ENCODE measurements around the gene PDE6D. TPM values are rescaled to one million over a fixed set of nuclear protein-coding genes. Genes with fewer than 3 reads are reported as not detected.

PDE6D gene
- total and polyA plus RNA-seq, 2 of the 13 experiments (the other 11 are each of a cell fraction or from before 2014, with no cell fraction given), result 14.1 to 23.2 TPM

DNA sequence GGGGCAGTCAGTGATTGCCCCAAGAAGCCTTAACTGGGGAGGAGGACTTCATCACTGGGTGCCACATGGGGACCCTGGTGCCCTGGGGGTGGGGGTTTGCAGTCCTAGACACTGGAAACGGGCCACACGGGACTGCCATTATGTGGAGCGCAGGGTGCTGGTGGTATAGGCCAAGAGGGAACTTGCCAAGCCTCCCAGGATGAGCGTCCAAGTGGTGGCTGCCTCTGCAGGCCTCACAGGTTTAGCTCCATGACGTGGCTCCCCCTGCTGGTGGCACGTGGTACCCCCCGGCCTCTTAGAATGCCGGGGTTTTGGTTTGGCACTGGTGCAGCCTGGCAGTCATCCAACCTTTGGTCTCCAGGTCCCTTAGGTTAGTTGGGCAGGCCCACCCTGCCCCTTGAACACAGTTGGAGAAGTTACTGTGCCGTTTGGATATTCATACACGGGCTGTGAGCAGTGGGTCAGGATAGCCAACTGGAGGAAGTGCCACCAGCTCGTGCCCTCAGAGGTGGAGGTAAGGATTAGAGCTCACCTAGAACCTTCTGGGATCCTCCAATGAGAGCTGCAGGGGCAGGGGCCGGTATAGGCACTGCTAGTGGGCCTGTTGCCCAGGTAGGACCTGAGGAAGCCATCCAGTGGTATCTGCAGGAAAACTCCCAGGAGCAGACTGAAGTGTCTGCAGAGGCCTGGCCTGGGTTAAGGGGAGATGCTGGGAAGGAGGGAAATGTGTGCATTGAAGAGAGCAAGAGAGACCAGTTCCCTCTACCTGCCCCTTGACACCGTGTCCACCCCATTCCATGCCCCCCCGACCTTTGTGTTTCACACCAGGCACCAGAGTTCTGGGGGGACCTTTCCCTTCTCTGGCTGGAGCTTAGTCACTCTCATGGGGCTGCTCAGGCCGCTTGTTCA lies 67.1 kb downstream of the PDE6D start (continued):
- TF ChIP-seq MIXL1 (CRISPR knock-in tag; IDR thresholded peaks at IDR 0.05) (no peak), SYNCRIP (IDR thresholded peaks at IDR 0.05; ENCODE audit: insufficient read depth, low read depth, low read length) (no peak), CAMTA2 (CRISPR knock-in tag; IDR thresholded peaks at IDR 0.05; ENCODE audit: borderline replicate concordance) (0 out of 2 replicates have a peak, but pooled peaks have one; percentile 63), BCL6 (CRISPR knock-in tag; IDR thresholded peaks at IDR 0.05) (peak; percentile 45; the same call in 1 of the 2 replicates), TP53 (CRISPR knock-in tag; conservative IDR thresholded peaks at IDR 0.05) (no peak), ZNF251 (CRISPR knock-in tag; IDR thresholded peaks at IDR 0.05) (no peak), ERF (CRISPR knock-in tag; IDR thresholded peaks at IDR 0.05) (peak; percentile 60; the same call in 1 of the 2 replicates), NFYB (CRISPR knock-in tag; IDR thresholded peaks at IDR 0.05) (no peak; the same call in 1 of the 2 replicates), RFXANK (CRISPR knock-in tag; IDR thresholded peaks at IDR 0.05) (0 out of 2 replicates have a peak, but pooled peaks have one; percentile 65), ZNF264 (CRISPR knock-in tag; IDR thresholded peaks at IDR 0.05) (peak; percentile 78; the same call in 1 of the 2 replicates), DMAP1 (CRISPR knock-in tag; IDR thresholded peaks at IDR 0.05) (peak; percentile 63; the same call in 1 of the 2 replicates), ZFP41 (CRISPR knock-in tag; IDR thresholded peaks at IDR 0.05; ENCODE audit: borderline replicate concordance) (peak; percentile 90; the same call in 1 of the 2 replicates), TAF1 (CRISPR knock-in tag; IDR thresholded peaks at IDR 0.05) (no peak), POLR2AphosphoS5 (IDR thresholded peaks at IDR 0.05; ENCODE audit: low read depth, low read length) (peak; percentile 76)
- TF ChIP-seq, protein P1, sequence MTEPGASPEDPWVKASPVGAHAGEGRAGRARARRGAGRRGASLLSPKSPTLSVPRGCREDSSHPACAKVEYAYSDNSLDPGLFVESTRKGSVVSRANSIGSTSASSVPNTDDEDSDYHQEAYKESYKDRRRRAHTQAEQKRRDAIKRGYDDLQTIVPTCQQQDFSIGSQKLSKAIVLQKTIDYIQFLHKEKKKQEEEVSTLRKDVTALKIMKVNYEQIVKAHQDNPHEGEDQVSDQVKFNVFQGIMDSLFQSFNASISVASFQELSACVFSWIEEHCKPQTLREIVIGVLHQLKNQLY (CRISPR knock-in tag; IDR thresholded peaks at IDR 0.05), result peak; percentile 58; the same call in 1 of the 2 replicates
- TF ChIP-seq, protein P2, sequence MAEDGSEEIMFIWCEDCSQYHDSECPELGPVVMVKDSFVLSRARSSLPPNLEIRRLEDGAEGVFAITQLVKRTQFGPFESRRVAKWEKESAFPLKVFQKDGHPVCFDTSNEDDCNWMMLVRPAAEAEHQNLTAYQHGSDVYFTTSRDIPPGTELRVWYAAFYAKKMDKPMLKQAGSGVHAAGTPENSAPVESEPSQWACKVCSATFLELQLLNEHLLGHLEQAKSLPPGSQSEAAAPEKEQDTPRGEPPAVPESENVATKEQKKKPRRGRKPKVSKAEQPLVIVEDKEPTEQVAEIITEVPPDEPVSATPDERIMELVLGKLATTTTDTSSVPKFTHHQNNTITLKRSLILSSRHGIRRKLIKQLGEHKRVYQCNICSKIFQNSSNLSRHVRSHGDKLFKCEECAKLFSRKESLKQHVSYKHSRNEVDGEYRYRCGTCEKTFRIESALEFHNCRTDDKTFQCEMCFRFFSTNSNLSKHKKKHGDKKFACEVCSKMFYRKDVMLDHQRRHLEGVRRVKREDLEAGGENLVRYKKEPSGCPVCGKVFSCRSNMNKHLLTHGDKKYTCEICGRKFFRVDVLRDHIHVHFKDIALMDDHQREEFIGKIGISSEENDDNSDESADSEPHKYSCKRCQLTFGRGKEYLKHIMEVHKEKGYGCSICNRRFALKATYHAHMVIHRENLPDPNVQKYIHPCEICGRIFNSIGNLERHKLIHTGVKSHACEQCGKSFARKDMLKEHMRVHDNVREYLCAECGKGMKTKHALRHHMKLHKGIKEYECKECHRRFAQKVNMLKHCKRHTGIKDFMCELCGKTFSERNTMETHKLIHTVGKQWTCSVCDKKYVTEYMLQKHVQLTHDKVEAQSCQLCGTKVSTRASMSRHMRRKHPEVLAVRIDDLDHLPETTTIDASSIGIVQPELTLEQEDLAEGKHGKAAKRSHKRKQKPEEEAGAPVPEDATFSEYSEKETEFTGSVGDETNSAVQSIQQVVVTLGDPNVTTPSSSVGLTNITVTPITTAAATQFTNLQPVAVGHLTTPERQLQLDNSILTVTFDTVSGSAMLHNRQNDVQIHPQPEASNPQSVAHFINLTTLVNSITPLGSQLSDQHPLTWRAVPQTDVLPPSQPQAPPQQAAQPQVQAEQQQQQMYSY (CRISPR knock-in tag; IDR thresholded peaks at IDR 0.05), result 0 out of 2 replicates have a peak, but pooled peaks have one; percentile 40
- TF ChIP-seq, protein P3, sequence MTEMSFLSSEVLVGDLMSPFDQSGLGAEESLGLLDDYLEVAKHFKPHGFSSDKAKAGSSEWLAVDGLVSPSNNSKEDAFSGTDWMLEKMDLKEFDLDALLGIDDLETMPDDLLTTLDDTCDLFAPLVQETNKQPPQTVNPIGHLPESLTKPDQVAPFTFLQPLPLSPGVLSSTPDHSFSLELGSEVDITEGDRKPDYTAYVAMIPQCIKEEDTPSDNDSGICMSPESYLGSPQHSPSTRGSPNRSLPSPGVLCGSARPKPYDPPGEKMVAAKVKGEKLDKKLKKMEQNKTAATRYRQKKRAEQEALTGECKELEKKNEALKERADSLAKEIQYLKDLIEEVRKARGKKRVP (CRISPR knock-in tag; IDR thresholded peaks at IDR 0.05), result peak in 1 of 2 experiments; percentile 63; a peak in 2 of 4 replicates
- TF ChIP-seq, protein P4, sequence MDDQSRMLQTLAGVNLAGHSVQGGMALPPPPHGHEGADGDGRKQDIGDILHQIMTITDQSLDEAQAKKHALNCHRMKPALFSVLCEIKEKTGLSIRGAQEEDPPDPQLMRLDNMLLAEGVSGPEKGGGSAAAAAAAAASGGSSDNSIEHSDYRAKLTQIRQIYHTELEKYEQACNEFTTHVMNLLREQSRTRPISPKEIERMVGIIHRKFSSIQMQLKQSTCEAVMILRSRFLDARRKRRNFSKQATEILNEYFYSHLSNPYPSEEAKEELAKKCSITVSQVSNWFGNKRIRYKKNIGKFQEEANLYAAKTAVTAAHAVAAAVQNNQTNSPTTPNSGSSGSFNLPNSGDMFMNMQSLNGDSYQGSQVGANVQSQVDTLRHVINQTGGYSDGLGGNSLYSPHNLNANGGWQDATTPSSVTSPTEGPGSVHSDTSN (CRISPR knock-in tag; IDR thresholded peaks at IDR 0.05; ENCODE audit: borderline replicate concordance), result no peak
- TF ChIP-seq, protein P5, sequence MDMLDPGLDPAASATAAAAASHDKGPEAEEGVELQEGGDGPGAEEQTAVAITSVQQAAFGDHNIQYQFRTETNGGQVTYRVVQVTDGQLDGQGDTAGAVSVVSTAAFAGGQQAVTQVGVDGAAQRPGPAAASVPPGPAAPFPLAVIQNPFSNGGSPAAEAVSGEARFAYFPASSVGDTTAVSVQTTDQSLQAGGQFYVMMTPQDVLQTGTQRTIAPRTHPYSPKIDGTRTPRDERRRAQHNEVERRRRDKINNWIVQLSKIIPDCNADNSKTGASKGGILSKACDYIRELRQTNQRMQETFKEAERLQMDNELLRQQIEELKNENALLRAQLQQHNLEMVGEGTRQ (IDR thresholded peaks at IDR 0.05; ENCODE audit: low read depth, low read length), result peak; percentile 55; the same call in 1 of the 2 replicates
- TF ChIP-seq, protein P5 (CRISPR knock-in tag; IDR thresholded peaks at IDR 0.05; ENCODE audit: borderline replicate concordance), result peak; percentile 56
- TF ChIP-seq, protein P6, sequence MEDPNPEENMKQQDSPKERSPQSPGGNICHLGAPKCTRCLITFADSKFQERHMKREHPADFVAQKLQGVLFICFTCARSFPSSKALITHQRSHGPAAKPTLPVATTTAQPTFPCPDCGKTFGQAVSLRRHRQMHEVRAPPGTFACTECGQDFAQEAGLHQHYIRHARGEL (CRISPR knock-in tag; IDR thresholded peaks at IDR 0.05), result no peak
